ENCODE data around the gene AXIN2. TPM values are rescaled to one million over a fixed set of nuclear protein-coding genes. Genes with fewer than 3 reads are reported as not detected.
A peak's percentile ranks its signal among the peaks of the same experiment; 100 is the strongest.

Gene AXIN2
- total RNA-seq, 1 experiment from 2014 or later, result 2.7 TPM

DNA sequence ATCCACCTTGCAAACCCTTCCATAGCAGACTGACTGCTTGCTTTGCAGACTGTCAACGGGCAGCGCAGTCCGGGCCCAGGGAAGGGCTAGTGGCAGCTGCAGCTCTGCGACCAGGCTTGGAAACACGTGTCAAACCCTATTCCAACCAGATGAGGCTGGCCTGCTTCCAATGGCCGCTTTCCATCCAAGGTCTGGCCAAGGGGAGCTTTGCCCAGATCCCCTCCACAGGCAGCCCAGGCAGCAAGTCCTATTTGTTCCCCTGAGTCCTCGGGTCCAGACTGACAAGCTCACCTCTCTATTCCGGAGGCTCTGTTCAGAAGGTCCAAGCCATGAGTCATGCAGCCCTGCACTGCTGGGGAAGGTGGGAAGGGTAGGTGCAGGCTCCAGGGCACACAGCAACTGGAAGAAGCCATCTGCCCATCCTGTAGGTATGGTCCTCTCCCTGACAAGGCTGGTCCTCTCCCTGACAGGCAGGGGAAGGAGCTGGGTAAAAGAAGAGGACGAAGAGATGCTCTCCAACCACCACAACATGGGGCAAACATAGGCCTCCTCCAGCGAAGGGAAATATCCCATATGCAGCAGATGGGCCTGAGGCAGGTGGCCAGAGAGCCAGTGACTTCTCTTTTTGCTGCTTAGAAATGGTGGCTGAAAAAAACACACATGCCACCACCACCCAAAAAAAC is 22.6 kb upstream of the AXIN2 start:
- no peak for DNase-seq (ENCODE audit: low read depth)

DNA sequence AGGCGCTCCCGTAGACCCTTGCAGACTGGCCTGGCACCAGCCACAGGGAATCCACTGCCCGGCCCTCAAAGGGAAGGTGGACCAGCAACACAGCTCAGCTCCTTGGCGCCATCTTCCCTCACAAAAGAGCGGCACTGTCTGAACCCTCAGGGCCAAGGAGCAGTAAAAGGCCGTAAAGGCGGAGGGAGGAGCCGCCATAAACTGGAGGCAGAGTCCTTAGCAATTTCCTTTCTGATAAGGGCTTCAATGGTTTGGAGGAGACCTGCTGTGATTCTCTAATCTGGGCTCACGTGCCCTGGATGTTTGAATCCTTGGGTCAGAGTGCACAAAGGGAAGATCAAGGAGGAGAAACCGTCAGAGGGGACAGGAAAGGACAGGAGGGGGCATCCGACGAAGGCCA is 15.5 kb upstream of the AXIN2 start:
- no peak for DNase-seq (ENCODE audit: low read depth)

DNA sequence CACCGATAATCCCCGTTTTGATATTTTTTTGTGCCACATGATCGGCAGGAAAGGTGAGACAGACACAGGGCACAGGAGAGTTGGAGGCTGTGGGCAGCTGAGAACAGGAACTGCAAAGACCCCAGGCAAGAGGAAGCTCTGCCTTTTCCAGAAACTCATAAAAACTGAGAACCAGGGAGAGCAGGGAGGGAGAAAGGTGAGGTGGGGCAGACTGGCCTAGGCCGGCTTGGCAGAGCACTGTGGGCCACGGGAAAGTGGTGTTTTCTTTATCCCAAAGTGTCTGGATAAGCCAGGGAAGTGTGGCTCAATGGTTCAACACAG is 11.8 kb upstream of the AXIN2 start:
- no peak for DNase-seq (ENCODE audit: low read depth)

DNA sequence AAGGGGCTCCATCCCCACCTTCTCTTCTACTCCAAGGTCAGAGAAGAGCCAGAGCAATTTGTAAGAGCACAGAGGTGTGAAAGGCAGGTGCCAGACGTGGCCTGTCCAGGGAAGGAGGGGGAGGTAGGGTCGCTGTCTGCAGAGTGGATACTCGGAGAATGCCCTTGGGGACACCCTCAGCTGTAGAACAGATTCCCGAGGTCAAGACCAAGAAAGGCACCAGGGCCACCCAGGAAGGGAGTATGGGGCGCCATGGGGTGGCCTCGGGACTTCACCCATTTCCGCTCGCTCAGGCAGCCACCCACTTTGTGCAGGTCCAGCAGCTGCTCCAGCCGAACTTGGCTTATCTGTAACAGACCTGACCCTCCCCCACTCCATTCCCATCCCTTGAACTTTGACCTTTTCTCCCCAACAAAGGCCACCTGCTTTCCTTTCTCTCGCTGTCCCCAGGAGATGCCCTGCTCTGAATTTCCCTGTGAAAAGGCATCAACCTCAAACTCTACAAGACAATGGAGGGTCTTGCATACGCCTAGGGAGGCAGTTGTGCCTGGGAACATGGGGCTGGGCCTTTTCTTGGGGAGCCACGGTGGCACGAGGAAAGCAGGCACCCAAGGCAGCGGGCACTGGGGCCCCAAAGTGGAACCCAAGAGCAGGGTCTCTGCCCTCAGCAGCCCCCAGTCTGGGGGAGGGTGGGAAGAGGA is 11.3 kb upstream of the AXIN2 start:
- no peak for DNase-seq (ENCODE audit: low read depth)

- no peak for DNase-seq (ENCODE audit: low read depth)
These were observed 10.7 kb upstream of the AXIN2 start for GRCh38 chr17:65572186-65572580.

DNA sequence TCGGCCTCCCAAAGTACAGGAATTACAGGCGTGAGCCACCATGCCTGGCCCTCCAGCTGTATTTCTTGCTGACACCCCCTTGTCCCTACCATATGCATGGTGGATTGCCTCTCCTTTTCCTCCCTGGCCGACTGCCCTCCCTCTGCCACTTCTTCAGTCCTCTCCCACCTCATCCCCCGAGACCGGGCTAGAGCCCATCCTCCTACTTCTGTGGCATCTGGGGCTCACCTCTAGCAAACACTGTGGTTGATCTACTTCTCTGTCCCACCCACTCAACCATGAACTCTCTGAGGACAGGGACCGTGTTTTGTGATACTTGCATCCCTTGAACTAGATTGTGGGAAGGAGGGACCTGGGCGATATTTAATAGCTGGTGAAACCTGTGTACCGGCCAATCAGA is 7.5 kb upstream of the AXIN2 start:
- no peak for DNase-seq (ENCODE audit: low read depth)

GRCh38 chr17:65567566-65567965 is 6.1 kb upstream of the AXIN2 start:
- DNase-seq (ENCODE audit: low read depth), result no peak

DNA sequence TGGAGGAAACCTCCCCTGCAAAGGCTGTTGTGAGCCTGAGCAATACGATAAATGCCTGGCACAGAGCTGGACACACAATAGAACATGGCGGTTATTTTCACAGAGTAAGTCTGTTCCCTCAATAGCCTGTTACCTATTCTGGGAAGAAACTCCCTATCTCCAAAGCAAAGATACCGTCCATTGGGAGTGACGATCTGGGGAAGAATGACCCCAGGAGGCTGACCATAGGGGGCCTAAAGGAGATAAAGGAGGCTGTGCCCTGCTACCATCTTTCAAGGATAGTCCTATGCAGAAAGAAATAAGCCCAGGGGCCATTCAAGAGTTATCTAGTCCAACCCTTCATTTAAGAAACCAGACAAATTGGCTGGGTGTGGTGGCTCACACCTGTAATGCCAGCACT is 4.1 kb upstream of the AXIN2 start:
- no peak for DNase-seq (ENCODE audit: low read depth)

DNA sequence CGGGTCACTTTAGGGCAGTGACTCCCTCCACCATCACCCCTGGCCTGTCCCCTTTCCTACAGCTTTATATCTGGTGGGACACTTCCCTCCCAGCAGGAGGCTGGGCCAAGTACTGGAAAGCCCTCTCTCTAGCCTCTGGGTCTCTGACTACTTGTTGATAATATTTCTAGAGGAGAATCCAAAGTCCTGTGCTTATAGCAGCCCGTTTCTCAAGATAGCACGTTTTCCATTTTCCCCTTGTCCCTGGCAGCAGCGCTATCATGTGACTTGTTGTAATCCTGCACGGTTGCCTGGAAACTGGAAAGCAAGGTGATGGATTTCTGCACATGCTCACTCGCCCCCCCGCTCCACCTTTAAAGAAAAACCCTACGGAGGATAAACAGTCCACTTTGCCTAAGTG is 3.3 kb upstream of the AXIN2 start:
- no peak for DNase-seq (ENCODE audit: low read depth)

- DNase-seq (ENCODE audit: low read depth), result no peak
These were observed 721 bp upstream of the AXIN2 start for GRCh38 chr17:65562206-65562531.

DNA sequence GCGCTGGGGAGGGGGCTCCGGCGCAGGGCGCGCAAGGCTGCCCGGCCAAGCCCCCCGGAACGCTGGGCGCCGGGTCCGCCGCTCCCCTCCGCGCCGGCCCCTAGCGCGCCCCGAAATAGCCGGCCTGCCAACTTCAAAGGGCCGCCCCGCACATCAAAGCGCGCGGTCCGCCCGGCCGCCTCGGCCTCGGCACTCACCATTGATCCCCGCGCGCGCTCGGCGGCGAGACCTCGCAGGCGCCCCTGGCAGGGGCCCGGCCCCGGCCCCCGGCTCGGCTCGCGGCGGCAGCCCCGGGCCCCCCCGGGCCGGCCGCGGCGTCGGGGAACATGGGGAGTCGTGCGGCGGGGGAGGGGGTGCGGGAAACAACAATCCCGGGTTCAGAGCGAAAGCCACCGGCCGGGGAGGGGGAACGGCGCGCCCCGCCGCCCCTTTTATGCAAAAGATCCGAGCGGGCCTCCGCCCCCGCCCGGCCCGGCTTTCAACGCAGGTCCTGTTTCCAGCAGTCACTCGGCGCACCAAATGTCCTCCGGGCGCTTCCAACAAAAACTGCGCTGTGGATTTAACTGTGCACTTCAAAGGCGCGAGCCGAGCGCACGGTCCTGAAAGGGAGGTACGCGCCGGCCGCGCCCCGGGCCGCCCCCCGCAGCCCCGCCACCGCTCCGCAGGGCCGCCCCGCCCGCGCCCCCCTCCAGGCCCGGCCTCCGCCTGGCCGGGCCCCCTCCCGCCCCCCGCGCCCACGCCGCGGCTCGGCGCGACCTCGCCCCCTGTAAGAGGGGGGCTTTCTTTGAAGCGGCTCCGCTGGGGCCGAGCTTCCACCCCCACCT is 608 bp downstream of the AXIN2 start:
- peak; percentile 87 for DNase-seq (ENCODE audit: low read depth)

DNA sequence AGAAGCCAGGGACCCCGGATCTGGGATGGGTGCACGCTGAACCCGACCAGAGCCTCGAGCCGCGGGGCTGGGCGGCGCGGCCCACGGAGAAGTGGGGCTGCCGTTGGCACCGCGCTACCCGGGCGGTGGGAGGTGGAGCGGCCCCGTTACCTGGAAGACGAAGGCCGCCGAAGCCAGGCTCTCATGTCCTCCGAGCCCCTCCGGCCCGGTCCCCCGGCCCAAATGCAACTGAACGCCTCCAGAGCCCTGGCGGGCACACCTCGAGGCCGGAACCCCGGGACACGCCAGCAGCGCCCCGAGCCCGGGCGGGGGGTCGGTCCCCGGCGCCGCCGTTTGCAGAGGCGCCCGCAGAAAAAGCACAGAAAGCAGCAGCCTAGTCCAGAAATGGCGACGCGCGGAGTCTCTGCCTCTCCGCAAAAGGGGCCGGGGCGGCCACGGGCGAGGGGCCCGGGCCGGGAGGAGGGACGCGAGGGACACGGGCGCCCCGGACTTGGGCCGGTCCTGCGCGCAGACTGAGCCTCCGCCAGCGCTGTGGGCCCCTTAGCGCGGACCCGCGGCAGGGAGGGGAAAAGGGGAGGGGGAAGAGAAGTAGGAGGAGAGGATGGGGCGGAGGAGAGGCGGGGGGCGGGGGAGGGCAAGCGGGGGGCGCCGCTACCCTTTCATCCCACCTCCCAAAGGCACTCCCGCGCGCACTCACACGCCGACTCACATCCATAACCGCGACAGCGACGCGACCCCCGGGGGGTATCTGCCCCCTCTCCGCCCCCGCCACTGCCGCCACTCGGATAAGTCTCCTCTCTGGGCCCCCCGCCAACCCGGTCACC is 1.4 kb downstream of the AXIN2 start:
- DNase-seq (ENCODE audit: low read depth), result peak; percentile 35

DNA sequence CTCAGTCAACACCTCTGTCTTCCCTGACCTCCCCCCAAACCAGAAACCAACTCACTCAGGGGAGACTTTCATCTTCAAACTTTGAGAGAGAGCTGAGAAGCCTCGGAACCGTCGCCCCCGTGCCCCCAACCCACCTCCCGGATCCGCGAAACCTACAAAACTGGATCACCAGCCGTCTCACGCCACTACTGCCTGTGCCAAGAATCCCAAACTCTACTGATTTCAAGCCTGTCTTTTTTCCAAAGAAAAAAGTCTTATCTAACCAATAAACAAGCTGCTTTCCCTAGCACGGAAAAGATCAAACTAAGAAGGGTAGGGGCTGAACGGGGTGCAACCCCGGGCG is 2.0 kb downstream of the AXIN2 start:
- DNase-seq (ENCODE audit: low read depth), result no peak

- no peak for DNase-seq (ENCODE audit: low read depth)
These were observed 2.6 kb downstream of the AXIN2 start for GRCh38 chr17:65558683-65559460.

- DNase-seq (ENCODE audit: low read depth), result no peak
These were observed 3.2 kb downstream of the AXIN2 start for GRCh38 chr17:65558311-65558682.

GRCh38 chr17:65557349-65558310 is 3.8 kb downstream of the AXIN2 start:
- DNase-seq (ENCODE audit: low read depth), result peak; percentile 67

DNA sequence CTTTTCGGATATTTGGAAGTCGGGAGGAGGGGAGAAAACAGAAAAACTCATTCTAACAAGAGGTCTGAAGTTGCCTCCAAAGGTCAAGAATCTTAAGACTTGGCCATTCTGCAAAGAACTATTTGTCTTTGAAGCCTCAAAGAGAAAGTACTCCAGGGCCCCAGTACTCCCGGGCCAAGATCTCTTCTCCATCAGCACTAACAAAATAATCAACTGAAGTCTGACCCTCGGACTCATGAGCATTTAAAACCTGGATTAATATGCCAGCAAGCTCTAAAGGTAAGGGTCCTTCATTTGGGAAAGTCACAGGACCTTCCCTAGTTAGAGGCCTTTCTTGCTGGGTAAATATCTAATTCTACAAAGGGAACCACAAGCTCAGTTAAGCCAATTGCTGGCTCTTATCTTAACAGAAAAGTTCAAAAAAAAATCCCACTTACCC is 4.5 kb downstream of the AXIN2 start:
- DNase-seq (ENCODE audit: low read depth), result no peak

DNA sequence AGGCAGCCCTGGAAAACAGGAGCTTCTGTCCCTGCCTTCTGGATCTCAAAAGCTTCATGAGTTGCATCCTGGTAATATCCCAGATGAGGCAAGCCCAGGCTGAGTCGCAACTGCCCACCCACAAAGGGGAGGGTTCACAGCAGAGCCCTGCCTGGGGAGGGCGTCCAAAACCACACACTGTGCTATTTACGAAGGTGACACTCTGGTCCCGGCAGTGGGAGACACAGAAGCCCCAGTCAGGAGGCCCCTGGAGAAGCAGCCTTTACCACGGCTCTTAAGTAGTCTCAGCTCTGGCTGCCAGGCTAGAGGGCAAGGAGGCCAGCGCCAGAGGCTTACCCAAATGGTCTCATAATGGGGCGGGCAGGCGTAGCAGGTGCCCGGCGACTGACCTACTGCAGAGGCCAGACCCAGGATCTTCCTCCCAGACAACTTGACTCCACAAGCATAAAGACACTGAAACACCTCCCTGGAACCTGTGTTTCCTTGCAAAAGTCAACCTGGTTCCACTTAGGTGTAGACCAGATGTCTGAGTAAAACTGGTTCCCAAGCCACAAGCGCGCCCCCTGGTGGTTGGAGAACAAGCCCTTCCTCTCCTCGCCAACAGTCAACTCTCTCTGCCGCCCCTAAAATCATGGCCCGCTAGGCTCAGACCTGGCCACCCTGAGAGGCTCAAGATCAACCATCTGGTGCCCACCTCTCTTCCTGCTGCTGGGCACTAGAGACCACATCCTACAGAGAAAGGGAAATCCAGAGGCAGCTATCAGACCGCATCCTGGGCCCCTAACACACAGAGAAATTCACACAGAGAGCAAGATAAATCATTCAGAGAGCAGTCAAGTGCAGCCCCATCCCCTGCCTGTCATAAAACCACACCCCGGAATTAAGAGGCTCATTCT is 5.2 kb downstream of the AXIN2 start:
- peak; percentile 72 for DNase-seq (ENCODE audit: low read depth)

DNA sequence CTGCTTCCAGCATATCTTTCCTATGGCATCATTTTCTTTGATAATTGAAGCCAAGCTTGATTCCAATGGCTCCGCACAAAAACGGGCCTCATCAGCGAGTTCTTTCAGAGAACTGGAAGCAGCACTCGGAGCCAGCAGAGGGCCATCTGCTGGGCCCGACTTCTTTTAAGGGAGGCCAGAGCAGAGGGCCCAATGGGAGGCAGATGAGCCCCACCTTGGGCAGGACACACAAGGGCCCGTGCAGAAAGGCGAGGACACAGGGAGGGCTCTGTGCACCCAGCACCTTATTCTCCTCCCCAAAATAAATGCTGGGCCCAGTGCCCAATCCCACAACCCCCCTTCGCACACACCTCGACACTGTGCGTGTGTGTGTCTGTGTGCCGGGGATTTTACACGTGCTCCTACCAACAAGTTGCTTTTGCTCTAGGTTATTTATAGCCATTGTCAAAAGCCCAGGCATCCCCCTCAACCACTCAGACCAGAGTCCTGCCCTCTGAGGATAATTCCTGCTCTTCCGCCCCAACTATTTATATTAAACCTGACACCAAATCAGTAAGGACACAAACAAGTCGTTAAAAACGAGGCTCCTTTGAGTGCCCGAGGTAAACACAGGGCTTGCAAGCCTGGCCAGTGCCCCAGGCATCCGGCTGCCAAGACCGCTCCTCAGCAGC is 6.8 kb downstream of the AXIN2 start:
- DNase-seq (ENCODE audit: low read depth), result no peak
